HepG2 (cell line): ENCODE results near the gene CACNA1C. TPM values are rescaled to one million over a fixed set of nuclear protein-coding genes. Genes with fewer than 3 reads are reported as not detected.

Experiments used
- ATAC-seq: fragments of 200-7000 bp; cut with Tn5 transposase; 3 replicates; pipeline ENCODE4 v1.9.1; 2020; ENCODE audit warnings: mild to moderate bottlenecking, moderate library complexity
- BruUV-seq: library from RNA; stranded (reverse); fragments of 400-500 nt; replicated peaks from 2 replicates; lab custom pipeline; 2021; lab: Mats Ljungman, UMichigan
- CTCF ChIA-PET: fragments of 300-600 bp; formaldehyde crosslinking; extraction: SDS; loops from one replicate; lab custom pipeline; 2021; ENCODE audit warnings: low total read pairs, inconsistent platforms, low intra/inter-chr PET ratio; lab: Yijun Ruan, JAX
- POLR2A ChIA-PET: fragments of 350-600 bp; sonication (Branson Sonifier 250); formaldehyde crosslinking; loops from one replicate; lab custom pipeline; 2020; ENCODE audit warnings: antibody characterized with exemption, inconsistent platforms; lab: Yijun Ruan, JAX
- DNase-seq: peaks from one replicate; pipeline ENCODE4 v3.0.0-alpha.2; 2015; ENCODE audit warnings: low spot score
- FAIRE-seq: peaks from 3 replicates; lab custom pipeline; 2011; peaks lifted over from hg19 to GRCh38; lab: Jason Lieb, UNC
- H2AFZ ChIP-seq: one replicate; pipeline ENCODE4 v1.6.1; 2011; ENCODE audit warnings: low read length, inconsistent platforms
- H3K27ac ChIP-seq: fragments of 300-600 bp; 3 replicates; pipeline ENCODE4 v1.8.0; 2011; ENCODE audit warnings: mixed run types, mild to moderate bottlenecking, mixed read lengths, low read length, inconsistent platforms; ENCODE audit not compliant: insufficient read depth; ENCODE audit errors: extremely low read length
- H3K27me3 ChIP-seq, 2 experiments: fragments of 200-600 bp in 1 of 2; 2 replicates in 1 of 2; 3 replicates in 1 of 2; pipeline versions ENCODE4 v1.6.0 to v1.8.0; 2011; ENCODE audit warnings: low read length in 2 of 2, mild to moderate bottlenecking in 2 of 2, moderate library complexity in 2 of 2, inconsistent platforms in 1 of 2; ENCODE audit not compliant: insufficient read depth in 2 of 2, control insufficient read depth in 1 of 2
- H3K36me3 ChIP-seq, 2 experiments: fragments of 200-600 bp in 1 of 2; replicated peaks in 1 of 2; 2 replicates in 1 of 2; 3 replicates in 1 of 2; pipeline versions ENCODE4 v1.5.1 to v1.8.0; 2011; ENCODE audit warnings: low read length in 2 of 2, inconsistent platforms in 1 of 2; ENCODE audit not compliant: insufficient read depth in 2 of 2, control insufficient read depth in 1 of 2
- H3K4me1 ChIP-seq: 2 replicates; pipeline ENCODE4 v1.5.1; 2012; ENCODE audit warnings: low read length, inconsistent platforms; ENCODE audit not compliant: insufficient read depth
- H3K4me2 ChIP-seq: 2 replicates; pipeline ENCODE4 v1.6.0; 2011; ENCODE audit warnings: low read depth, low read length, inconsistent platforms
- H3K4me3 ChIP-seq, 3 experiments: fragments of 200-600 bp in 1 of 3; sonication (generic), shearing (Covaris generic) in 1 of 3; replicated peaks in 1 of 3; 2 replicates each; pipeline ENCODE4 v1.5.1; 2011 to 2016; ENCODE audit warnings: low read length in 3 of 3, inconsistent platforms in 2 of 3, low read depth in 2 of 3, mild to moderate bottlenecking in 2 of 3, control low read depth in 1 of 3, mixed read lengths in 1 of 3; ENCODE audit not compliant: insufficient read depth in 1 of 3
- H3K79me2 ChIP-seq: one replicate; pipeline ENCODE4 v1.6.1; 2011; ENCODE audit warnings: low read length, inconsistent platforms; ENCODE audit not compliant: insufficient read depth
- H3K9ac ChIP-seq: 2 replicates; pipeline ENCODE4 v1.6.0; 2011; ENCODE audit warnings: mild to moderate bottlenecking, low read depth, low read length, inconsistent platforms; ENCODE audit not compliant: insufficient read depth
- H3K9me3 ChIP-seq: 2 replicates; pipeline ENCODE4 v1.5.1; 2012; ENCODE audit warnings: mild to moderate bottlenecking, low read length
- H4K20me1 ChIP-seq: 2 replicates; pipeline ENCODE4 v1.6.0; 2011; ENCODE audit warnings: inconsistent platforms, mild to moderate bottlenecking, low read length, moderate library complexity; ENCODE audit not compliant: insufficient read depth
- ATM ChIP-seq: fragments of 450-650 bp; IDR thresholded peaks from 2 replicates; pipeline ENCODE4 v1.7.1; 2017; ENCODE audit warnings: mild to moderate bottlenecking, borderline replicate concordance
- DNMT3B ChIP-seq: conservative IDR thresholded peaks from 2 replicates; pipeline ENCODE4 v1.6.1; 2016; ENCODE audit warnings: missing biosample characterization, control low read depth
- GPBP1L1 ChIP-seq: sonication (generic); formaldehyde crosslinking; IDR thresholded peaks from 2 replicates; pipeline ENCODE4 v1.5.0; 2020; ENCODE audit warnings: mild to moderate bottlenecking, missing genetic modification reagents
- HOXA3 ChIP-seq: sonication (generic); formaldehyde crosslinking; IDR thresholded peaks from 2 replicates; pipeline ENCODE4 v1.5.0; 2020; ENCODE audit warnings: missing genetic modification reagents
- MED1 ChIP-seq: sonication (generic); formaldehyde crosslinking; IDR thresholded peaks from 2 replicates; pipeline ENCODE4 v1.4.0; 2020; ENCODE audit warnings: missing genetic modification reagents
- RXRA ChIP-seq: sonication (generic); formaldehyde crosslinking; IDR thresholded peaks from 2 replicates; pipeline ENCODE4 v1.5.1; 2020; ENCODE audit warnings: missing genetic modification reagents
- SRY ChIP-seq: sonication (generic); formaldehyde crosslinking; IDR thresholded peaks from 2 replicates; pipeline ENCODE4 v1.8.0; 2022; ENCODE audit warnings: mild to moderate bottlenecking, missing genetic modification reagents
- ZNF446 ChIP-seq: sonication (generic); formaldehyde crosslinking; IDR thresholded peaks from 2 replicates; pipeline ENCODE4 v1.5.0; 2020; ENCODE audit warnings: mild to moderate bottlenecking, missing genetic modification reagents
- ZNF660 ChIP-seq: sonication (generic); formaldehyde crosslinking; IDR thresholded peaks from 2 replicates; pipeline ENCODE4 v1.5.1; 2020; ENCODE audit warnings: mild to moderate bottlenecking, low read depth, missing genetic modification reagents, borderline replicate concordance
- WGBS: methylation state at CpG from one replicate; pipeline ENCODE4 v1.1.6; 2017; ENCODE audit warnings: low lambda C conversion rate; 5-methylcytosine and 5-hydroxymethylcytosine counted together
- in situ Hi-C: cut with HindIII; loops from 2 replicates; pipeline ENCODE4 v1.10.0; 2017; ENCODE audit warnings: low pct_unique_long_range_greater_than_20kb; ENCODE audit not compliant: extremely low pct_ligation_motif_present
- intact Hi-C: fragments of 100-400 bp; cut with micrococcal nuclease; formaldehyde crosslinking; loops from one replicate; pipeline ENCODE4 v1.10.0; 2022; ENCODE audit not compliant: unreplicated experiment
- polyA plus RNA-seq, 8 experiments: library from polyadenylated mRNA; depleted of rRNA in 3 of 8; stranded (reverse) in 7 of 8; unstranded in 1 of 8; fragments of >200 nt; fragmentation: Illumina TruSeq in 4 of 8; extraction: Trizol in 4 of 8; gene quantifications; 2 replicates each; pipeline versions ENCODE4 v1.2.1 to v1.2.3, GENCODE V29; 2011 to 2016; ENCODE audit warnings: low read depth in 4 of 8, missing spikeins in 1 of 8, mixed read lengths in 1 of 8; ENCODE audit not compliant: insufficient read depth in 1 of 8
- total RNA-seq, 5 experiments: library from RNA; depleted of rRNA; stranded (reverse); fragments of >200 nt; fragmentation: Illumina TruSeq; extraction: Trizol; gene quantifications; 2 replicates each; pipeline ENCODE4 v1.2.3, GENCODE V29; 2016; ENCODE audit warnings: low read depth in 1 of 5
- TF ChIP-seq, protein P1 (sequence below): sonication (generic); formaldehyde crosslinking; IDR thresholded peaks from 2 replicates; pipeline ENCODE4 v1.5.0; 2020; ENCODE audit warnings: missing genetic modification reagents
- TF ChIP-seq, protein P2 (sequence below): sonication (generic); formaldehyde crosslinking; IDR thresholded peaks from 2 replicates; pipeline ENCODE4 v1.4.0; 2020; ENCODE audit warnings: low read depth, mild to moderate bottlenecking, missing genetic modification reagents

Gene CACNA1C
- total and polyA plus RNA-seq, 2 of the 13 experiments (the other 11 are each of a cell fraction or from before 2014, with no cell fraction given) = not detected

DNA sequence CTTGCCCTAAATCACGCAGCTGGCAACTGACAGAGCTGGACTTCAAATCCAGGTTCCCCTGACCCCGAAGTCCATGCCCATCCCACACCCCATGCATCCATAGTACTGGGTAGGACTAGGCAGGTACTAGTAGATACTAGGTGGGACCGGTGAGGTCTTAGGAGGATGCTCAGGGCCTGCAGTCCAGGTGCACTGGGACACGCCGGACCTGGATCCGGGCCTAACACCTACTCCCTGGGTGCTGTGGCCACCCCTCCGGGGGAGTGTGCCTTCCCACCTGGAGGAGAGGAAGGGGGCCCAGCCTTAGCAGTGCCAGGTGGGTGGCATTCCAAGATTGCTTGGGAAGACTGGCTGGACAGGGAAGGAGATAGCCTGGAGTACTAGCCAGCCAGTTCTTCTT is 64.8 kb downstream of the CACNA1C start:
- H3K9me3 ChIP-seq = no peaks in the 10 kb centered on the region
- in situ Hi-C loops (no loop called here), intact Hi-C loops (no loop called here)
- H3K27ac ChIP-seq = no peak overlapping the region
- no peak overlapping the region for H3K4me2 ChIP-seq
- POLR2A ChIA-PET = no interaction called here
- DNase-seq = no peak
- H3K79me2 ChIP-seq = no peaks in the 10 kb centered on the region
- no peaks in the 10 kb centered on the region for H3K36me3 ChIP-seq
- H3K4me1 ChIP-seq = no peaks in the 10 kb centered on the region
- H2AFZ ChIP-seq = no peak overlapping the region
- no peak overlapping the region for H3K9ac ChIP-seq
- WGBS = 50% methylated on average over 5 of the region's 7 CpGs
- H3K4me3 ChIP-seq = no peak overlapping the region
- peaks cover 0 to 34% of the 10 kb centered on the region in 2 experiments; a peak in 3 of 5 replicates for H3K27me3 ChIP-seq
- FAIRE-seq = no peak
- TF ChIP-seq HOXA3 (CRISPR knock-in tag) (no peak), MED1 (CRISPR knock-in tag) (no peak), RXRA (no peak), GPBP1L1 (CRISPR knock-in tag) (no peak), ATM (no peak), SRY (CRISPR knock-in tag) (no peak), ZNF446 (no peak), DNMT3B (CRISPR knock-in tag) (no peak), ZNF660 (CRISPR knock-in tag) (no peak)
- TF ChIP-seq, protein P1, sequence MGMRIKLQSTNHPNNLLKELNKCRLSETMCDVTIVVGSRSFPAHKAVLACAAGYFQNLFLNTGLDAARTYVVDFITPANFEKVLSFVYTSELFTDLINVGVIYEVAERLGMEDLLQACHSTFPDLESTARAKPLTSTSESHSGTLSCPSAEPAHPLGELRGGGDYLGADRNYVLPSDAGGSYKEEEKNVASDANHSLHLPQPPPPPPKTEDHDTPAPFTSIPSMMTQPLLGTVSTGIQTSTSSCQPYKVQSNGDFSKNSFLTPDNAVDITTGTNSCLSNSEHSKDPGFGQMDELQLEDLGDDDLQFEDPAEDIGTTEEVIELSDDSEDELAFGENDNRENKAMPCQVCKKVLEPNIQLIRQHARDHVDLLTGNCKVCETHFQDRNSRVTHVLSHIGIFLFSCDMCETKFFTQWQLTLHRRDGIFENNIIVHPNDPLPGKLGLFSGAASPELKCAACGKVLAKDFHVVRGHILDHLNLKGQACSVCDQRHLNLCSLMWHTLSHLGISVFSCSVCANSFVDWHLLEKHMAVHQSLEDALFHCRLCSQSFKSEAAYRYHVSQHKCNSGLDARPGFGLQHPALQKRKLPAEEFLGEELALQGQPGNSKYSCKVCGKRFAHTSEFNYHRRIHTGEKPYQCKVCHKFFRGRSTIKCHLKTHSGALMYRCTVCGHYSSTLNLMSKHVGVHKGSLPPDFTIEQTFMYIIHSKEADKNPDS (CRISPR knock-in tag) = no peak
- TF ChIP-seq, protein P2, sequence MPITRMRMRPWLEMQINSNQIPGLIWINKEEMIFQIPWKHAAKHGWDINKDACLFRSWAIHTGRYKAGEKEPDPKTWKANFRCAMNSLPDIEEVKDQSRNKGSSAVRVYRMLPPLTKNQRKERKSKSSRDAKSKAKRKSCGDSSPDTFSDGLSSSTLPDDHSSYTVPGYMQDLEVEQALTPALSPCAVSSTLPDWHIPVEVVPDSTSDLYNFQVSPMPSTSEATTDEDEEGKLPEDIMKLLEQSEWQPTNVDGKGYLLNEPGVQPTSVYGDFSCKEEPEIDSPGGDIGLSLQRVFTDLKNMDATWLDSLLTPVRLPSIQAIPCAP (CRISPR knock-in tag) = no peak
- TF ChIP-seq, all 625 proteins: peak for 0
- H4K20me1 ChIP-seq = no peaks in the 10 kb centered on the region
- CTCF ChIA-PET = no interaction called here
- no TSS peak for BruUV-seq
- no peak for ATAC-seq
